ENCODE results near the gene SELENOO.

SELENOO gene

GRCh38 chr22:50210378-50211139 lies 9.7 kb downstream of the SELENOO start:
- Mint-ChIP-seq H3K9me3 (no peaks in the 10 kb centered on the region), H3K27ac (no peak overlapping the region), H3K4me3 (no peak overlapping the region), H3K4me1 (ENCODE audit: low read depth) (peaks cover 20% of the 10 kb centered on the region), H3K27me3 (no peaks in the 10 kb centered on the region), H3K36me3 (ENCODE audit: low read depth) (peaks cover 34% of the 10 kb centered on the region)

- Mint-ChIP-seq H3K36me3 (ENCODE audit: low read depth) (peaks cover 34% of the 10 kb centered on the region), H3K4me3 (no peak overlapping the region)
These were observed 10.3 kb downstream of the SELENOO start for GRCh38 chr22:50211147-50211546.

GRCh38 chr22:50213263-50213662 lies 12.5 kb downstream of the SELENOO start:
- H3K27me3 Mint-ChIP-seq = no peaks in the 10 kb centered on the region
- H3K9me3 Mint-ChIP-seq = no peaks in the 10 kb centered on the region
- peaks cover 13% of the 10 kb centered on the region for H3K4me1 Mint-ChIP-seq (ENCODE audit: low read depth)
- H3K4me3 Mint-ChIP-seq = no peak overlapping the region
- H3K36me3 Mint-ChIP-seq (ENCODE audit: low read depth) = peaks cover 39% of the 10 kb centered on the region
- H3K27ac Mint-ChIP-seq = no peak overlapping the region

More at GRCh38 chr22:50211147-50211546, 10.3 kb downstream of the SELENOO start:
- no peaks in the 10 kb centered on the region for H3K27me3 Mint-ChIP-seq
- no peaks in the 10 kb centered on the region for H3K9me3 Mint-ChIP-seq
- peaks cover 20% of the 10 kb centered on the region for H3K4me1 Mint-ChIP-seq (ENCODE audit: low read depth)
- no peak overlapping the region for H3K27ac Mint-ChIP-seq

- H3K36me3 Mint-ChIP-seq (ENCODE audit: low read depth) = peaks cover 34% of the 10 kb centered on the region
- no peaks in the 10 kb centered on the region for H3K27me3 Mint-ChIP-seq
- no peak overlapping the region for H3K4me3 Mint-ChIP-seq
- no peak overlapping the region for H3K27ac Mint-ChIP-seq
- H3K4me1 Mint-ChIP-seq (ENCODE audit: low read depth) = peaks cover 8% of the 10 kb centered on the region
- H3K9me3 Mint-ChIP-seq = no peaks in the 10 kb centered on the region
These were observed 14.7 kb downstream of the SELENOO start for GRCh38 chr22:50215297-50216054.

GRCh38 chr22:50216055-50216683 lies 15.4 kb downstream of the SELENOO start:
- Mint-ChIP-seq H3K4me3 (no peak overlapping the region), H3K27me3 (no peaks in the 10 kb centered on the region), H3K36me3 (ENCODE audit: low read depth) (peaks cover 31% of the 10 kb centered on the region), H3K9me3 (no peaks in the 10 kb centered on the region), H3K4me1 (ENCODE audit: low read depth) (peaks cover 5% of the 10 kb centered on the region), H3K27ac (no peak overlapping the region)

- no peaks in the 10 kb centered on the region for H3K9me3 Mint-ChIP-seq
- peaks cover 28% of the 10 kb centered on the region for H3K36me3 Mint-ChIP-seq (ENCODE audit: low read depth)
- no peak overlapping the region for H3K27ac Mint-ChIP-seq
- H3K4me3 Mint-ChIP-seq = no peak overlapping the region
- H3K27me3 Mint-ChIP-seq = no peaks in the 10 kb centered on the region
- peaks cover 3% of the 10 kb centered on the region for H3K4me1 Mint-ChIP-seq (ENCODE audit: low read depth)
These were observed 16.1 kb downstream of the SELENOO start for GRCh38 chr22:50216684-50217520.

- H3K4me1 Mint-ChIP-seq (ENCODE audit: low read depth) = peaks cover 3% of the 10 kb centered on the region
- no peak overlapping the region for H3K27ac Mint-ChIP-seq
- H3K36me3 Mint-ChIP-seq (ENCODE audit: low read depth) = peaks cover 20% of the 10 kb centered on the region
- no peak overlapping the region for H3K4me3 Mint-ChIP-seq
- H3K9me3 Mint-ChIP-seq = no peaks in the 10 kb centered on the region
- H3K27me3 Mint-ChIP-seq = no peaks in the 10 kb centered on the region
These were observed 16.8 kb downstream of the SELENOO start for GRCh38 chr22:50217543-50218152.

- no peaks in the 10 kb centered on the region for H3K27me3 Mint-ChIP-seq
- H3K4me3 Mint-ChIP-seq = no peak overlapping the region
- peaks cover 23% of the 10 kb centered on the region for H3K36me3 Mint-ChIP-seq (ENCODE audit: low read depth)
- no peak overlapping the region for H3K27ac Mint-ChIP-seq
- H3K4me1 Mint-ChIP-seq (ENCODE audit: low read depth) = peaks cover 3% of the 10 kb centered on the region
- H3K9me3 Mint-ChIP-seq = no peaks in the 10 kb centered on the region
These were observed 17.6 kb downstream of the SELENOO start for GRCh38 chr22:50218153-50218995.

- Mint-ChIP-seq H3K4me3 (no peak overlapping the region), H3K36me3 (ENCODE audit: low read depth) (peaks cover 23% of the 10 kb centered on the region), H3K27ac (no peak overlapping the region), H3K9me3 (no peaks in the 10 kb centered on the region), H3K4me1 (ENCODE audit: low read depth) (no peaks in the 10 kb centered on the region), H3K27me3 (no peaks in the 10 kb centered on the region)
These were observed 18.4 kb downstream of the SELENOO start for GRCh38 chr22:50218996-50219727.

GRCh38 chr22:50219800-50220602 lies 19.2 kb downstream of the SELENOO start:
- no peak overlapping the region for H3K4me3 Mint-ChIP-seq
- peak overlapping the region; percentile 52 for H3K27ac Mint-ChIP-seq
- no peaks in the 10 kb centered on the region for H3K27me3 Mint-ChIP-seq
- peaks cover 22% of the 10 kb centered on the region for H3K36me3 Mint-ChIP-seq (ENCODE audit: low read depth)
- no peaks in the 10 kb centered on the region for H3K4me1 Mint-ChIP-seq (ENCODE audit: low read depth)
- H3K9me3 Mint-ChIP-seq = no peaks in the 10 kb centered on the region

GRCh38 chr22:50220603-50221409 lies 20.0 kb downstream of the SELENOO start:
- H3K4me3 Mint-ChIP-seq = no peak overlapping the region
- no peak overlapping the region for H3K27ac Mint-ChIP-seq
- H3K36me3 Mint-ChIP-seq (ENCODE audit: low read depth) = peaks cover 24% of the 10 kb centered on the region
- no peaks in the 10 kb centered on the region for H3K27me3 Mint-ChIP-seq
- H3K4me1 Mint-ChIP-seq (ENCODE audit: low read depth) = no peaks in the 10 kb centered on the region
- no peaks in the 10 kb centered on the region for H3K9me3 Mint-ChIP-seq
